Vagina (tissue), 2 donors: ENCODE data around the gene KIF19. TPM values are rescaled to one million over a fixed set of nuclear protein-coding genes. Genes with fewer than 3 reads are reported as not detected.

Experiments
- DNase-seq, 2 donors: peaks; one replicate each; pipeline ENCODE4 v3.0.0-alpha.2; 2017; ENCODE audit errors: extremely low spot score in 2 of 2
- H3K27ac ChIP-seq: fragments of 200-600 bp; sonication (generic); one replicate; pipeline ENCODE4 v1.5.1; 2019
- H3K27me3 ChIP-seq: fragments of 200-600 bp; sonication (generic); one replicate; pipeline ENCODE4 v1.5.1; 2019
- H3K36me3 ChIP-seq, 2 donors: fragments of 200-600 bp; sonication (generic); one replicate each; pipeline ENCODE4 v1.5.1; 2017 to 2019
- H3K4me1 ChIP-seq: fragments of 200-600 bp; sonication (generic); one replicate; pipeline ENCODE4 v1.5.1; 2019
- H3K4me3 ChIP-seq, 2 donors: fragments of 200-600 bp; sonication (generic); 1 replicate in 1 of 2; 2 replicates in 1 of 2; pipeline ENCODE4 v1.5.1; 2016 to 2019
- H3K9me3 ChIP-seq: fragments of 200-600 bp; sonication (generic); one replicate; pipeline ENCODE4 v1.5.1; 2019
- CTCF ChIP-seq, 3 experiments: fragments of 450-650 bp in 2 of 3; fragments of 200-600 bp in 1 of 3; sonication (generic) in 1 of 3; IDR thresholded peaks; one replicate each; pipeline ENCODE4 v1.5.1; 2017 to 2019; ENCODE audit warnings: antibody characterized with exemption in 3 of 3, mild to moderate bottlenecking in 2 of 3, moderate library complexity in 2 of 3
- POLR2A ChIP-seq, 2 donors: fragments of 450-650 bp; IDR thresholded peaks; one replicate each; pipeline ENCODE4 v1.6.1; 2017; ENCODE audit warnings: antibody characterized with exemption in 2 of 2, mild to moderate bottlenecking in 2 of 2, moderate library complexity in 2 of 2
- POLR2AphosphoS5 ChIP-seq, 2 donors: sonication (generic); formaldehyde crosslinking; IDR thresholded peaks; one replicate each; pipeline ENCODE4 v1.9.0; 2017; ENCODE audit warnings: antibody characterized with exemption in 2 of 2, mild to moderate bottlenecking in 2 of 2, low read depth in 1 of 2; ENCODE audit not compliant: insufficient read depth in 1 of 2
- intact Hi-C: fragments of 100-400 bp; cut with DNase I; formaldehyde crosslinking; loops from one replicate; pipeline ENCODE4 v1.15.1; 2023
- total RNA-seq: library from RNA; depleted of rRNA; stranded (reverse); fragments of >200 nt; gene quantifications from one replicate; pipeline ENCODE4 v1.2.3, GENCODE V29; 2016

KIF19 gene
- total RNA-seq, 1 donor from 2014 or later: 5.6 TPM

- no peak overlapping the region for H3K27ac ChIP-seq
- H3K36me3 ChIP-seq: no peaks in the 10 kb centered on the region
- intact Hi-C loops: no loop called here
- no peak overlapping the region for H3K4me3 ChIP-seq
- no peak for TF ChIP-seq POLR2AphosphoS5 (IDR thresholded peaks at IDR 0.05; ENCODE audit: insufficient read depth in 1 of 2, low read depth in 1 of 2)
- no peak for TF ChIP-seq CTCF (IDR thresholded peaks at IDR 0.05)
- TF ChIP-seq POLR2A (IDR thresholded peaks at IDR 0.05): no peak
- H3K27me3 ChIP-seq: no peaks in the 10 kb centered on the region
- DNase-seq: no peak
- peaks cover 6% of the 10 kb centered on the region for H3K4me1 ChIP-seq
- no peaks in the 10 kb centered on the region for H3K9me3 ChIP-seq
Measured at GRCh38 chr17:74349120-74349519, 23.1 kb downstream of the KIF19 start.

- Histone ChIP-seq H3K9me3 (no peaks in the 10 kb centered on the region), H3K27ac (no peak overlapping the region), H3K4me3 (no peak overlapping the region), H3K36me3 (no peaks in the 10 kb centered on the region), H3K4me1 (peaks cover 4% of the 10 kb centered on the region), H3K27me3 (no peaks in the 10 kb centered on the region)
- no peak for DNase-seq
- intact Hi-C loops: no loop called here
- no peak for TF ChIP-seq CTCF (IDR thresholded peaks at IDR 0.05)
- TF ChIP-seq POLR2A (IDR thresholded peaks at IDR 0.05): no peak
- no peak for TF ChIP-seq POLR2AphosphoS5 (IDR thresholded peaks at IDR 0.05; ENCODE audit: insufficient read depth in 1 of 2, low read depth in 1 of 2)
Measured at GRCh38 chr17:74350486-74350885, 24.5 kb downstream of the KIF19 start.

GRCh38 chr17:74351552-74352210, 25.7 kb downstream of the KIF19 start:
- Histone ChIP-seq H3K9me3 (no peaks in the 10 kb centered on the region), H3K36me3 (no peaks in the 10 kb centered on the region), H3K4me1 (no peaks in the 10 kb centered on the region), H3K27ac (no peak overlapping the region), H3K4me3 (no peak overlapping the region), H3K27me3 (no peaks in the 10 kb centered on the region)
- DNase-seq: no peak
- TF ChIP-seq POLR2A (IDR thresholded peaks at IDR 0.05): no peak
- no peak for TF ChIP-seq POLR2AphosphoS5 (IDR thresholded peaks at IDR 0.05; ENCODE audit: insufficient read depth in 1 of 2, low read depth in 1 of 2)
- intact Hi-C loops: no loop called here

- TF ChIP-seq POLR2AphosphoS5 (IDR thresholded peaks at IDR 0.05; ENCODE audit: insufficient read depth in 1 of 2, low read depth in 1 of 2) (no peak), CTCF (IDR thresholded peaks at IDR 0.05) (no peak), POLR2A (IDR thresholded peaks at IDR 0.05) (no peak)
- DNase-seq: no peak
- Histone ChIP-seq H3K9me3 (no peaks in the 10 kb centered on the region), H3K4me1 (peaks cover 11% of the 10 kb centered on the region), H3K27me3 (no peaks in the 10 kb centered on the region), H3K36me3 (no peaks in the 10 kb centered on the region), H3K27ac (no peak overlapping the region), H3K4me3 (no peak overlapping the region)
- intact Hi-C loops: no loop called here
Measured at GRCh38 chr17:74353446-74354060, 27.5 kb downstream of the KIF19 start.

- TF ChIP-seq POLR2A (IDR thresholded peaks at IDR 0.05): no peak
- TF ChIP-seq CTCF (IDR thresholded peaks at IDR 0.05): peak in 1 of 3 experiments; percentile 17
- TF ChIP-seq POLR2AphosphoS5 (IDR thresholded peaks at IDR 0.05; ENCODE audit: insufficient read depth in 1 of 2, low read depth in 1 of 2): no peak
- intact Hi-C loops: no loop called here
- H3K27me3 ChIP-seq: no peaks in the 10 kb centered on the region
- DNase-seq: no peak
- H3K4me3 ChIP-seq: no peak overlapping the region
- no peaks in the 10 kb centered on the region for H3K36me3 ChIP-seq
- H3K27ac ChIP-seq: no peak overlapping the region
- H3K9me3 ChIP-seq: no peaks in the 10 kb centered on the region
- peaks cover 11% of the 10 kb centered on the region for H3K4me1 ChIP-seq
Measured at GRCh38 chr17:74354123-74354522, 28.1 kb downstream of the KIF19 start.
